Mesenchymal stem cell (in vitro differentiated cells and primary cell): ENCODE data around the gene RSF1.

Experiments used
- DNase-seq: peaks from one replicate; pipeline ENCODE4 v3.0.0-alpha.2; 2013
- H2AFZ ChIP-seq: one replicate; pipeline ENCODE4 v1.6.1; 2013; ENCODE audit warnings: low read depth, mild to moderate bottlenecking, control low read depth, inconsistent platforms, low read length, moderate library complexity
- H2AK5ac ChIP-seq: 2 replicates; pipeline ENCODE4 v1.6.1; 2013; ENCODE audit warnings: low read length, moderate library complexity, mild to moderate bottlenecking, inconsistent platforms; ENCODE audit not compliant: severe bottlenecking
- H2BK120ac ChIP-seq: one replicate; pipeline ENCODE4 v1.6.1; 2013; ENCODE audit warnings: low read depth, mild to moderate bottlenecking, inconsistent platforms, low read length, moderate library complexity
- H2BK12ac ChIP-seq, 2 experiments: one replicate each; pipeline ENCODE4 v1.6.1; 2013; ENCODE audit warnings: inconsistent platforms in 2 of 2, low read length in 2 of 2, mild to moderate bottlenecking in 2 of 2, moderate library complexity in 2 of 2, control low read depth in 1 of 2
- H2BK15ac ChIP-seq: one replicate; pipeline ENCODE4 v1.6.1; 2013; ENCODE audit warnings: mild to moderate bottlenecking, low read depth, inconsistent platforms; ENCODE audit not compliant: poor library complexity, severe bottlenecking
- H2BK5ac ChIP-seq: 2 replicates; pipeline ENCODE4 v1.6.1; 2013; ENCODE audit warnings: low read depth, mild to moderate bottlenecking, low read length, control low read depth, inconsistent platforms; ENCODE audit not compliant: poor library complexity, severe bottlenecking
- H3K14ac ChIP-seq, 2 experiments: one replicate each; pipeline ENCODE4 v1.6.1; 2013; ENCODE audit warnings: inconsistent platforms in 2 of 2, low read length in 2 of 2, control low read depth in 1 of 2, mild to moderate bottlenecking in 1 of 2, moderate library complexity in 1 of 2
- H3K18ac ChIP-seq, 2 experiments: one replicate each; pipeline ENCODE4 v1.6.1; 2013; ENCODE audit warnings: inconsistent platforms in 2 of 2, low read length in 2 of 2, control low read depth in 1 of 2, low read depth in 1 of 2, mild to moderate bottlenecking in 1 of 2
- H3K23ac ChIP-seq, 2 experiments: one replicate each; pipeline ENCODE4 v1.6.1; 2013; ENCODE audit warnings: inconsistent platforms in 2 of 2, low read length in 2 of 2, mild to moderate bottlenecking in 2 of 2, moderate library complexity in 2 of 2, control low read depth in 1 of 2
- H3K27ac ChIP-seq: 2 replicates; pipeline ENCODE4 v1.5.1; 2013; ENCODE audit warnings: mild to moderate bottlenecking, moderate library complexity, low read length, control low read depth, inconsistent platforms; ENCODE audit not compliant: poor library complexity, severe bottlenecking
- H3K27me3 ChIP-seq, 2 experiments: 2 replicates each; pipeline versions ENCODE4 v1.6.1 to v1.7.0; 2013; ENCODE audit warnings: low read length in 2 of 2, mild to moderate bottlenecking in 2 of 2, moderate library complexity in 2 of 2, control low read depth in 1 of 2, inconsistent platforms in 1 of 2; ENCODE audit not compliant: control insufficient read depth in 1 of 2, insufficient read depth in 1 of 2
- H3K36me3 ChIP-seq, 2 experiments: 2 replicates each; pipeline versions ENCODE4 v1.6.1 to v1.7.0; 2013; ENCODE audit warnings: low read length in 2 of 2, control low read depth in 1 of 2, inconsistent platforms in 1 of 2, low read depth in 1 of 2, mild to moderate bottlenecking in 1 of 2; ENCODE audit not compliant: insufficient read depth in 2 of 2, control insufficient read depth in 1 of 2
- H3K4ac ChIP-seq, 2 experiments: one replicate each; pipeline ENCODE4 v1.6.1; 2013; ENCODE audit warnings: inconsistent platforms in 2 of 2, low read length in 2 of 2, mild to moderate bottlenecking in 2 of 2, moderate library complexity in 2 of 2, control low read depth in 1 of 2, low read depth in 1 of 2
- H3K4me1 ChIP-seq: 2 replicates; pipeline ENCODE4 v1.6.1; 2013; ENCODE audit warnings: low read depth, low read length, control low read depth; ENCODE audit not compliant: control insufficient read depth, insufficient read depth
- H3K4me2 ChIP-seq: 2 replicates; pipeline ENCODE4 v1.6.1; 2013; ENCODE audit warnings: low read length, mild to moderate bottlenecking, inconsistent platforms; ENCODE audit not compliant: poor library complexity, severe bottlenecking
- H3K4me3 ChIP-seq, 2 experiments: 2 replicates each; pipeline versions ENCODE4 v1.5.1 to v1.7.0; 2013; ENCODE audit warnings: low read length in 2 of 2, mild to moderate bottlenecking in 2 of 2, control low read depth in 1 of 2, low read depth in 1 of 2; ENCODE audit not compliant: insufficient read depth in 1 of 2
- H3K79me1 ChIP-seq: replicated peaks from 2 replicates; pipeline ENCODE4 v1.6.1; 2013; ENCODE audit warnings: mild to moderate bottlenecking, control low read depth, low read length, inconsistent platforms; ENCODE audit not compliant: poor library complexity, severe bottlenecking
- H3K9ac ChIP-seq: 2 replicates; pipeline ENCODE4 v1.7.0; 2013; ENCODE audit warnings: mild to moderate bottlenecking, low read length, moderate library complexity
- H3K9me3 ChIP-seq: 2 replicates; pipeline ENCODE4 v1.7.0; 2013; ENCODE audit warnings: mild to moderate bottlenecking, low read length; ENCODE audit not compliant: control insufficient read depth
- H4K8ac ChIP-seq: one replicate; pipeline ENCODE4 v1.6.1; 2013; ENCODE audit warnings: inconsistent platforms, mild to moderate bottlenecking, low read length, moderate library complexity
- H4K91ac ChIP-seq: one replicate; pipeline ENCODE4 v1.6.1; 2013; ENCODE audit warnings: mild to moderate bottlenecking, low read length, inconsistent platforms
- WGBS: methylation state at CpG from one replicate; pipeline ENCODE4 v1.1.7; 2013; ENCODE audit warnings: mixed read lengths; 5-methylcytosine and 5-hydroxymethylcytosine counted together

RSF1 gene

GRCh38 chr11:77734890-77735289 is 85.6 kb downstream of the RSF1 start:
- no peak overlapping the region for H2BK120ac ChIP-seq
- H2BK12ac ChIP-seq = no peak overlapping the region
- H2BK15ac ChIP-seq = no peak overlapping the region
- H3K14ac ChIP-seq = no peak overlapping the region
- H3K36me3 ChIP-seq = peaks cover 30 to 72% of the 10 kb centered on the region in 2 experiments
- 99% methylated on average over 10 of the region's 26 CpGs for WGBS
- H3K4me3 ChIP-seq = no peak overlapping the region
- H3K23ac ChIP-seq = no peak overlapping the region
- H2AK5ac ChIP-seq = no peak overlapping the region
- H3K4ac ChIP-seq = no peak overlapping the region
- no peaks in the 10 kb centered on the region for H3K27me3 ChIP-seq
- H4K8ac ChIP-seq = no peak overlapping the region
- no peak overlapping the region for H4K91ac ChIP-seq
- H2BK5ac ChIP-seq = no peak overlapping the region
- no peak overlapping the region for H3K4me2 ChIP-seq
- no peak for DNase-seq
- H3K4me1 ChIP-seq = no peaks in the 10 kb centered on the region
- peaks cover 26% of the 10 kb centered on the region for H3K79me1 ChIP-seq
- no peak overlapping the region for H2AFZ ChIP-seq
- H3K27ac ChIP-seq = no peak overlapping the region
- no peak overlapping the region for H3K18ac ChIP-seq
- H3K9ac ChIP-seq = no peak overlapping the region
- H3K9me3 ChIP-seq = peaks cover 29% of the 10 kb centered on the region

- no peak overlapping the region for H2AFZ ChIP-seq
- no peaks in the 10 kb centered on the region for H3K4me1 ChIP-seq
- H3K9ac ChIP-seq = no peak overlapping the region
- no peak overlapping the region for H3K4me2 ChIP-seq
- H3K23ac ChIP-seq = no peak overlapping the region
- no peak overlapping the region for H2BK5ac ChIP-seq
- H3K4me3 ChIP-seq = no peak overlapping the region
- peaks cover 25 to 52% of the 10 kb centered on the region in 2 experiments for H3K36me3 ChIP-seq
- H2AK5ac ChIP-seq = no peak overlapping the region
- no peak overlapping the region for H2BK12ac ChIP-seq
- peaks cover 23% of the 10 kb centered on the region for H3K79me1 ChIP-seq
- H4K91ac ChIP-seq = no peak overlapping the region
- no peak overlapping the region for H3K14ac ChIP-seq
- H3K27me3 ChIP-seq = no peaks in the 10 kb centered on the region
- H3K9me3 ChIP-seq = peaks cover 30% of the 10 kb centered on the region
- 100% methylated on average over 1 of the region's 2 CpGs for WGBS
- no peak overlapping the region for H3K18ac ChIP-seq
- DNase-seq = no peak
- no peak overlapping the region for H3K4ac ChIP-seq
- no peak overlapping the region for H4K8ac ChIP-seq
- H2BK15ac ChIP-seq = no peak overlapping the region
- no peak overlapping the region for H3K27ac ChIP-seq
- H2BK120ac ChIP-seq = no peak overlapping the region
Observed at GRCh38 chr11:77732143-77732542, 88.4 kb downstream of the RSF1 start.

GRCh38 chr11:77730789-77731188 is 89.7 kb downstream of the RSF1 start:
- no peak overlapping the region for H2AK5ac ChIP-seq
- WGBS = 94% methylated on average over 3 of the region's 3 CpGs

GRCh38 chr11:77729063-77729462 is 91.5 kb downstream of the RSF1 start:
- no peak overlapping the region for H2BK15ac ChIP-seq
- no peak overlapping the region for H3K4me2 ChIP-seq
- peaks cover 25% of the 10 kb centered on the region for H3K79me1 ChIP-seq
- peaks cover 17 to 49% of the 10 kb centered on the region in 2 experiments for H3K36me3 ChIP-seq
- no peaks in the 10 kb centered on the region for H3K4me1 ChIP-seq
- no CpG with 5 or more reads among the region's 2 CpGs for WGBS
- DNase-seq = no peak
- no peak overlapping the region for H3K9ac ChIP-seq
- no peak overlapping the region for H2BK5ac ChIP-seq
- no peak overlapping the region for H2BK120ac ChIP-seq
- no peak overlapping the region for H3K18ac ChIP-seq
- no peak overlapping the region for H3K4me3 ChIP-seq
- no peak overlapping the region for H2AK5ac ChIP-seq
- no peak overlapping the region for H4K91ac ChIP-seq
- H4K8ac ChIP-seq = no peak overlapping the region
- H3K9me3 ChIP-seq = peaks cover 30% of the 10 kb centered on the region
- no peak overlapping the region for H3K4ac ChIP-seq
- no peak overlapping the region for H3K27ac ChIP-seq
- no peaks in the 10 kb centered on the region for H3K27me3 ChIP-seq
- no peak overlapping the region for H2BK12ac ChIP-seq
- H3K14ac ChIP-seq = no peak overlapping the region
- H3K23ac ChIP-seq = no peak overlapping the region
- H2AFZ ChIP-seq = no peak overlapping the region

More at GRCh38 chr11:77730789-77731188, 89.7 kb downstream of the RSF1 start:
- H3K79me1 ChIP-seq = peaks cover 26% of the 10 kb centered on the region
- H3K9ac ChIP-seq = no peak overlapping the region
- H3K23ac ChIP-seq = no peak overlapping the region
- no peak overlapping the region for H2BK12ac ChIP-seq
- no peak overlapping the region for H4K8ac ChIP-seq
- H3K18ac ChIP-seq = no peak overlapping the region
- no peak for DNase-seq
- H3K4me2 ChIP-seq = no peak overlapping the region
- H2BK15ac ChIP-seq = no peak overlapping the region
- no peak overlapping the region for H3K27ac ChIP-seq
- no peak overlapping the region for H2BK5ac ChIP-seq
- no peak overlapping the region for H4K91ac ChIP-seq
- H3K36me3 ChIP-seq = peaks cover 23 to 39% of the 10 kb centered on the region in 2 experiments
- H3K14ac ChIP-seq = no peak overlapping the region
- H3K9me3 ChIP-seq = peaks cover 30% of the 10 kb centered on the region
- H3K4me1 ChIP-seq = no peaks in the 10 kb centered on the region
- H2BK120ac ChIP-seq = no peak overlapping the region
- H3K4me3 ChIP-seq = peak overlapping the region in 1 of 2 experiments; percentile 43
- H3K27me3 ChIP-seq = no peaks in the 10 kb centered on the region
- no peak overlapping the region for H3K4ac ChIP-seq
- no peak overlapping the region for H2AFZ ChIP-seq
